IMR-90 (cell line): ENCODE measurements around the gene UGGT1. TPM values are rescaled to one million over a fixed set of nuclear protein-coding genes. Genes with fewer than 3 reads are reported as not detected.

Experiments used
- ATAC-seq: fragments of 200-7000 bp; cut with Tn5 transposase; 2 replicates; pipeline ENCODE4 v1.9.1; 2020; ENCODE audit warnings: low read depth, mild to moderate bottlenecking, moderate library complexity
- BruUV-seq: library from RNA; stranded (reverse); fragments of 400-500 nt; replicated peaks from 2 replicates; lab custom pipeline; 2021; lab: Mats Ljungman, UMichigan
- CTCF ChIA-PET: fragments of 300-600 bp; formaldehyde crosslinking; extraction: SDS; loops from one replicate; lab custom pipeline; 2021; ENCODE audit warnings: antibody characterized with exemption; lab: Yijun Ruan, JAX
- POLR2A ChIA-PET: fragments of 300-600 bp; sonication (Branson Sonifier 250); formaldehyde crosslinking; loops from one replicate; lab custom pipeline; 2022; ENCODE audit warnings: antibody characterized with exemption; ENCODE audit not compliant: unreplicated experiment; lab: Charles Lee
- DNase-seq: peaks from one replicate; pipeline ENCODE4 v3.0.0; 2013
- H2AFZ ChIP-seq: replicated peaks from 2 replicates; pipeline ENCODE3; 2013; ENCODE audit warnings: low read length, mild to moderate bottlenecking; ENCODE audit not compliant: poor library complexity
- H2AK5ac ChIP-seq: 2 replicates; pipeline ENCODE4 v1.6.1; 2013; ENCODE audit warnings: low read depth, low read length, inconsistent platforms
- H2AK9ac ChIP-seq: replicated peaks from 2 replicates; pipeline ENCODE3; 2013; ENCODE audit warnings: mild to moderate bottlenecking, low read depth, low read length, moderate library complexity; ENCODE audit not compliant: poor library complexity
- H2BK120ac ChIP-seq: 2 replicates; pipeline ENCODE4 v1.6.1; 2013; ENCODE audit warnings: low read depth, low read length, inconsistent platforms
- H2BK15ac ChIP-seq: 3 replicates; pipeline ENCODE4 v1.6.1; 2013; ENCODE audit warnings: low read depth, low read length, inconsistent platforms
- H2BK20ac ChIP-seq: 2 replicates; pipeline ENCODE4 v1.6.1; 2013; ENCODE audit warnings: low read depth, mild to moderate bottlenecking, inconsistent platforms, low read length, moderate library complexity
- H2BK5ac ChIP-seq: 2 replicates; pipeline ENCODE4 v1.6.1; 2013; ENCODE audit warnings: mild to moderate bottlenecking, low read depth, low read length, inconsistent platforms; ENCODE audit not compliant: poor library complexity, severe bottlenecking
- H3K14ac ChIP-seq: replicated peaks from 2 replicates; pipeline ENCODE4 v1.6.1; 2013; ENCODE audit warnings: low read depth, low read length, inconsistent platforms
- H3K18ac ChIP-seq: 2 replicates; pipeline ENCODE4 v1.6.1; 2013; ENCODE audit warnings: low read depth, low read length, control low read depth
- H3K23ac ChIP-seq: 2 replicates; pipeline ENCODE4 v1.6.1; 2013; ENCODE audit warnings: low read depth, low read length, inconsistent platforms
- H3K27ac ChIP-seq: 2 replicates; pipeline ENCODE4 v1.5.1; 2013; ENCODE audit warnings: mild to moderate bottlenecking, control low read depth, low read length; ENCODE audit not compliant: insufficient read depth
- H3K27me3 ChIP-seq: 2 replicates; pipeline ENCODE4 v1.6.1; 2013; ENCODE audit warnings: low read length; ENCODE audit not compliant: control insufficient read depth, insufficient read depth
- H3K36me3 ChIP-seq: 2 replicates; pipeline ENCODE4 v1.6.1; 2013; ENCODE audit warnings: low read length, mixed read lengths; ENCODE audit not compliant: control insufficient read depth, insufficient read depth
- H3K4ac ChIP-seq: 2 replicates; pipeline ENCODE4 v1.6.1; 2013; ENCODE audit warnings: low read depth, low read length, inconsistent platforms
- H3K4me1 ChIP-seq: 2 replicates; pipeline ENCODE4 v1.6.1; 2013; ENCODE audit warnings: low read length, mixed read lengths; ENCODE audit not compliant: control insufficient read depth, insufficient read depth
- H3K4me2 ChIP-seq: 2 replicates; pipeline ENCODE4 v1.6.1; 2013; ENCODE audit warnings: low read depth, mild to moderate bottlenecking, control low read depth, low read length, moderate library complexity
- H3K4me3 ChIP-seq: 2 replicates; pipeline ENCODE4 v1.5.1; 2013; ENCODE audit warnings: low read depth, mild to moderate bottlenecking, control low read depth, low read length, moderate library complexity; ENCODE audit not compliant: insufficient read depth
- H3K56ac ChIP-seq: 2 replicates; pipeline ENCODE4 v1.6.1; 2013; ENCODE audit warnings: low read length, inconsistent platforms; ENCODE audit not compliant: insufficient read depth; ENCODE audit errors: extremely low read depth
- H3K79me1 ChIP-seq, 2 experiments: 2 replicates each; pipeline ENCODE4 v1.6.1; 2013; ENCODE audit warnings: low read length in 2 of 2, inconsistent platforms in 1 of 2, low read depth in 1 of 2
- H3K9ac ChIP-seq: 2 replicates; pipeline ENCODE4 v1.6.1; 2013; ENCODE audit warnings: low read depth, low read length, control low read depth
- H3K9me1 ChIP-seq: 2 replicates; pipeline ENCODE4 v1.6.1; 2013; ENCODE audit warnings: low read length, inconsistent platforms; ENCODE audit not compliant: insufficient read depth
- H3K9me3 ChIP-seq: 2 replicates; pipeline ENCODE4 v1.6.1; 2013; ENCODE audit warnings: low read length; ENCODE audit not compliant: control insufficient read depth, insufficient read depth
- H4K20me1 ChIP-seq: 2 replicates; pipeline ENCODE4 v1.6.1; 2013; ENCODE audit warnings: low read length, inconsistent platforms; ENCODE audit not compliant: insufficient read depth
- H4K5ac ChIP-seq: 2 replicates; pipeline ENCODE4 v1.6.1; 2013; ENCODE audit warnings: mild to moderate bottlenecking, low read depth, low read length, control low read depth
- H4K8ac ChIP-seq, 2 experiments: 2 replicates each; pipeline ENCODE4 v1.6.1; 2013; ENCODE audit warnings: low read depth in 2 of 2, low read length in 2 of 2, control low read depth in 1 of 2, inconsistent platforms in 1 of 2
- H4K91ac ChIP-seq: 2 replicates; pipeline ENCODE4 v1.6.1; 2013; ENCODE audit warnings: low read depth, low read length, inconsistent platforms; ENCODE audit not compliant: insufficient read depth
- BHLHE40 ChIP-seq: fragments of 150-350 bp; IDR thresholded peaks from 2 replicates; pipeline ENCODE4 v1.6.1; 2016; ENCODE audit warnings: mild to moderate bottlenecking, low read depth, low read length
- FOS ChIP-seq: fragments of 150-350 bp; IDR thresholded peaks from 2 replicates; pipeline ENCODE4 v1.6.1; 2016; ENCODE audit warnings: low read depth, low read length
- MAFK ChIP-seq: IDR thresholded peaks from 2 replicates; pipeline ENCODE4 v1.6.1; 2012; ENCODE audit warnings: low read depth, low read length, improper control_type of control experiment
- MAZ ChIP-seq: IDR thresholded peaks from 2 replicates; pipeline ENCODE4 v1.6.1; 2012; ENCODE audit warnings: low read depth, mild to moderate bottlenecking, low read length, improper control_type of control experiment, moderate library complexity, borderline replicate concordance
- POLR2A ChIP-seq: IDR thresholded peaks from 2 replicates; pipeline ENCODE4 v1.6.1; 2012; ENCODE audit warnings: mild to moderate bottlenecking, low read depth, low read length
- RAD21 ChIP-seq: IDR thresholded peaks from 2 replicates; pipeline ENCODE4 v1.6.1; 2012; ENCODE audit warnings: low read length, improper control_type of control experiment
- RFX5 ChIP-seq: IDR thresholded peaks from 2 replicates; pipeline ENCODE4 v1.8.0; 2012; ENCODE audit warnings: low read depth, mild to moderate bottlenecking, low read length, moderate library complexity
- SMC3 ChIP-seq: fragments of 150-350 bp; IDR thresholded peaks from 2 replicates; pipeline ENCODE4 v1.6.1; 2016; ENCODE audit warnings: low read depth, mild to moderate bottlenecking, antibody characterized with exemption, low read length, moderate library complexity
- WGBS, 2 experiments: methylation state at CpG; one replicate each; pipeline versions ENCODE4 v1.1.5 to v1.1.7; 2013; ENCODE audit warnings: missing lambda C conversion rate in 2 of 2; ENCODE audit not compliant: insufficient read length in 1 of 2; ENCODE audit errors: extremely low coverage in 2 of 2; 5-methylcytosine and 5-hydroxymethylcytosine counted together
- dilution Hi-C: fragments of 300-500 bp; cut with HindIII; formaldehyde crosslinking; loops from one replicate; pipeline ENCODE4 v1.14.3; 2018; ENCODE audit warnings: low sequenced_read_pairs; ENCODE audit not compliant: unreplicated experiment
- in situ Hi-C: fragments of 300-500 bp; cut with MboI; formaldehyde crosslinking; loops from 3 replicates; pipeline ENCODE4 v1.14.3; 2019; ENCODE audit warnings: low sequenced_read_pairs, inconsistent platforms, mixed read lengths
- intact Hi-C: fragments of 100-400 bp; cut with micrococcal nuclease; formaldehyde crosslinking; loops from 2 replicates; pipeline ENCODE4 v1.10.0; 2022
- polyA plus RNA-seq, 3 experiments: library from polyadenylated mRNA; depleted of rRNA; stranded (reverse); fragments of >200 nt; gene quantifications; 2 replicates each; pipeline ENCODE4 v1.2.3, GENCODE V29; 2012; ENCODE audit warnings: low replicate concordance in 1 of 3
- total RNA-seq: library from RNA; depleted of rRNA; stranded (reverse); fragments of >200 nt; gene quantifications from 2 replicates; pipeline ENCODE4 v1.2.3, GENCODE V29; 2012
- TF ChIP-seq, protein P1 (sequence below): fragments of 150-350 bp; IDR thresholded peaks from 2 replicates; pipeline ENCODE4 v1.6.1; 2016; ENCODE audit warnings: low read depth, mild to moderate bottlenecking, low read length, moderate library complexity, borderline replicate concordance
- TF ChIP-seq, protein P2 (sequence below): fragments of 150-350 bp; IDR thresholded peaks from 2 replicates; pipeline ENCODE4 v1.6.1; 2017; ENCODE audit warnings: mild to moderate bottlenecking, antibody characterized with exemption, low read length, low read depth

Gene UGGT1
- total and polyA plus RNA-seq, 2 of the 4 experiments (the other 2 are of a cell fraction) = 26.1 to 71.3 TPM

DNA sequence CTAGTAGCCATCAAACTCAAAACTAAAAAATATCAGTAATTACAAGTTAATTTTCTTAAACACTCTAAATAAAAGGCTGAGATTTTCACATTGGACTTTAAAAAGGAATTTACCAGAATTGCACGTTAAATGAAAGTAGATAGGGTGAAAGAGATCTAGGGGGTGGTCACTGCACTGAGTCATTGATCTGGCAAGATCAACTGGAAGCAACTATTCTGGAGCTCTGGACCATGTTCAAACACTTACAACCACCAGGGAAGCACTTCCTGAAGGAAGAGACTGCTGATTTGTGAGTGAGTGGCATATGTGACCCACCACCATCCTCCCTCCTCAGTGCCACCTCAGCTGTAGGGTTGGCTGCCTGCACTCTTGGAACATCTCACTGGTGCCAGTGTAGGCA, 111.8 kb downstream of the UGGT1 start:
- Histone ChIP-seq H3K4me2 (no peak overlapping the region), H2AFZ (no peak overlapping the region), H3K14ac (no peak overlapping the region), H3K9me3 (peaks cover 2% of the 10 kb centered on the region; the same call in 1 of the 2 replicates), H3K9ac (no peak overlapping the region), H3K4me1 (no peaks in the 10 kb centered on the region; the same call in 1 of the 2 replicates), H3K9me1 (peaks cover 4% of the 10 kb centered on the region; the same call in 1 of the 2 replicates), H4K8ac (no peak overlapping the region), H4K5ac (no peak overlapping the region), H2BK120ac (no peak overlapping the region), H2AK9ac (no peak overlapping the region), H4K91ac (no peak overlapping the region), H3K4ac (no peak overlapping the region), H2BK5ac (no peak overlapping the region), H2BK20ac (no peak overlapping the region), H2AK5ac (no peak overlapping the region), H2BK15ac (no peak overlapping the region), H3K79me1 (no peaks in the 10 kb centered on the region), H3K4me3 (no peak overlapping the region), H4K20me1 (no peaks in the 10 kb centered on the region), H3K36me3 (no peaks in the 10 kb centered on the region), H3K27me3 (no peaks in the 10 kb centered on the region; the same call in 1 of the 2 replicates), H3K23ac (no peak overlapping the region), H3K56ac (no peak overlapping the region), H3K18ac (no peak overlapping the region), H3K27ac (no peak overlapping the region)
- no TSS peak for BruUV-seq
- ATAC-seq (no peak), DNase-seq (peak; percentile 39)
- ChIA-PET CTCF (no interaction called here), POLR2A (no interaction called here)
- no CpG with 5 or more reads among the region's 1 CpG for WGBS, 2 experiments
- intact Hi-C loops (no loop called here), dilution Hi-C loops (no loop called here), in situ Hi-C loops (no loop called here)
- TF ChIP-seq RFX5 (no peak), RAD21 (no peak), FOS (no peak), MAFK (no peak), SMC3 (no peak), POLR2A (no peak), BHLHE40 (no peak), MAZ (no peak)
- TF ChIP-seq, protein P1, sequence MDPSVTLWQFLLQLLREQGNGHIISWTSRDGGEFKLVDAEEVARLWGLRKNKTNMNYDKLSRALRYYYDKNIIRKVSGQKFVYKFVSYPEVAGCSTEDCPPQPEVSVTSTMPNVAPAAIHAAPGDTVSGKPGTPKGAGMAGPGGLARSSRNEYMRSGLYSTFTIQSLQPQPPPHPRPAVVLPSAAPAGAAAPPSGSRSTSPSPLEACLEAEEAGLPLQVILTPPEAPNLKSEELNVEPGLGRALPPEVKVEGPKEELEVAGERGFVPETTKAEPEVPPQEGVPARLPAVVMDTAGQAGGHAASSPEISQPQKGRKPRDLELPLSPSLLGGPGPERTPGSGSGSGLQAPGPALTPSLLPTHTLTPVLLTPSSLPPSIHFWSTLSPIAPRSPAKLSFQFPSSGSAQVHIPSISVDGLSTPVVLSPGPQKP = no peak
- TF ChIP-seq, protein P2, sequence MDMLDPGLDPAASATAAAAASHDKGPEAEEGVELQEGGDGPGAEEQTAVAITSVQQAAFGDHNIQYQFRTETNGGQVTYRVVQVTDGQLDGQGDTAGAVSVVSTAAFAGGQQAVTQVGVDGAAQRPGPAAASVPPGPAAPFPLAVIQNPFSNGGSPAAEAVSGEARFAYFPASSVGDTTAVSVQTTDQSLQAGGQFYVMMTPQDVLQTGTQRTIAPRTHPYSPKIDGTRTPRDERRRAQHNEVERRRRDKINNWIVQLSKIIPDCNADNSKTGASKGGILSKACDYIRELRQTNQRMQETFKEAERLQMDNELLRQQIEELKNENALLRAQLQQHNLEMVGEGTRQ = no peak
